ENCODE measurements around the gene LATS2.

The LATS2 gene

GRCh38 chr13:21020176-21020575 lies 41.2 kb downstream of the LATS2 start:
- in situ Hi-C loops (cut with MboI; ENCODE audit: low sequenced_read_pairs): no loop called here

GRCh38 chr13:21018220-21018619 lies 43.2 kb downstream of the LATS2 start:
- in situ Hi-C loops (cut with MboI; ENCODE audit: low sequenced_read_pairs): no loop called here

GRCh38 chr13:21016487-21016886 lies 44.9 kb downstream of the LATS2 start:
- in situ Hi-C loops (cut with MboI; ENCODE audit: low sequenced_read_pairs): no loop called here

GRCh38 chr13:21015284-21015683 lies 46.1 kb downstream of the LATS2 start:
- in situ Hi-C loops (cut with MboI; ENCODE audit: low sequenced_read_pairs): no loop called here

- in situ Hi-C loops (cut with MboI; ENCODE audit: low sequenced_read_pairs): no loop called here
Observed at GRCh38 chr13:21014502-21015170, 46.8 kb downstream of the LATS2 start.

GRCh38 chr13:21014139-21014501 lies 47.3 kb downstream of the LATS2 start:
- in situ Hi-C loops (cut with MboI; ENCODE audit: low sequenced_read_pairs): no loop called here

- in situ Hi-C loops (cut with MboI; ENCODE audit: low sequenced_read_pairs): no loop called here
Observed at GRCh38 chr13:21013682-21014038, 47.7 kb downstream of the LATS2 start.

GRCh38 chr13:21012841-21013681 lies 48.3 kb downstream of the LATS2 start:
- in situ Hi-C loops (cut with MboI; ENCODE audit: low sequenced_read_pairs): no loop called here

GRCh38 chr13:21012211-21012610 lies 49.2 kb downstream of the LATS2 start:
- in situ Hi-C loops (cut with MboI; ENCODE audit: low sequenced_read_pairs): no loop called here

- in situ Hi-C loops (cut with MboI; ENCODE audit: low sequenced_read_pairs): no loop called here
Observed at GRCh38 chr13:21011378-21011777, 50.0 kb downstream of the LATS2 start.

GRCh38 chr13:21010621-21011020 lies 50.8 kb downstream of the LATS2 start:
- in situ Hi-C loops (cut with MboI; ENCODE audit: low sequenced_read_pairs): no loop called here

GRCh38 chr13:21009036-21009435 lies 52.4 kb downstream of the LATS2 start:
- in situ Hi-C loops (cut with MboI; ENCODE audit: low sequenced_read_pairs): no loop called here

- in situ Hi-C loops (cut with MboI; ENCODE audit: low sequenced_read_pairs): no loop called here
Observed at GRCh38 chr13:21008026-21008425, 53.4 kb downstream of the LATS2 start.

- in situ Hi-C loops (cut with MboI; ENCODE audit: low sequenced_read_pairs): no loop called here
Observed at GRCh38 chr13:21006141-21007005, 55.0 kb downstream of the LATS2 start.

GRCh38 chr13:21005193-21005592 lies 56.2 kb downstream of the LATS2 start:
- in situ Hi-C loops (cut with MboI; ENCODE audit: low sequenced_read_pairs): no loop called here

GRCh38 chr13:21001471-21001870 lies 59.9 kb downstream of the LATS2 start:
- in situ Hi-C loops (cut with MboI; ENCODE audit: low sequenced_read_pairs): no loop called here

- in situ Hi-C loops (cut with MboI; ENCODE audit: low sequenced_read_pairs): no loop called here
Observed at GRCh38 chr13:21000647-21001046, 60.7 kb downstream of the LATS2 start.

GRCh38 chr13:20998649-20999415 lies 62.6 kb downstream of the LATS2 start:
- in situ Hi-C loops (cut with MboI; ENCODE audit: low sequenced_read_pairs): no loop called here

GRCh38 chr13:20997301-20998161 lies 63.9 kb downstream of the LATS2 start:
- in situ Hi-C loops (cut with MboI; ENCODE audit: low sequenced_read_pairs): no loop called here

Data from HL-60/S4 treated with retinoic acid at 250 ng/mL for 4 days and 3 days (cell line).